HepG2 (cell line): ENCODE results near the gene ELP1. TPM values are rescaled to one million over a fixed set of nuclear protein-coding genes. Genes with fewer than 3 reads are reported as not detected.
A peak's percentile ranks its signal among the peaks of the same experiment; 100 is the strongest.

Source experiments
- ARID4A ChIP-seq: sonication (generic); formaldehyde crosslinking; IDR thresholded peaks from 2 replicates; pipeline ENCODE4 v1.5.0; 2020; ENCODE audit warnings: mild to moderate bottlenecking, missing genetic modification reagents, borderline replicate concordance
- CENPBD1 ChIP-seq: sonication (generic); formaldehyde crosslinking; IDR thresholded peaks from 2 replicates; pipeline ENCODE4 v1.8.0; 2022; ENCODE audit warnings: missing genetic modification reagents, low read depth, mild to moderate bottlenecking, borderline replicate concordance
- FOSL1 ChIP-seq: sonication (generic); formaldehyde crosslinking; IDR thresholded peaks from 2 replicates; pipeline ENCODE4 v1.9.0; 2021; ENCODE audit warnings: missing genetic modification reagents, borderline replicate concordance
- FOXA1 ChIP-seq, 2 experiments: fragments of 450-650 bp in 1 of 2; sonication (generic) in 1 of 2; formaldehyde crosslinking in 1 of 2; IDR thresholded peaks; 2 replicates each; pipeline versions ENCODE4 v1.4.0 to v1.6.1; 2016 to 2020; ENCODE audit warnings: missing genetic modification reagents in 1 of 2
- NFATC3 ChIP-seq: sonication (generic); formaldehyde crosslinking; IDR thresholded peaks from 2 replicates; pipeline ENCODE4 v1.5.1; 2020; ENCODE audit warnings: mild to moderate bottlenecking, missing genetic modification reagents
- NKX3-1 ChIP-seq: sonication (generic); formaldehyde crosslinking; IDR thresholded peaks from 2 replicates; pipeline ENCODE4 v1.5.0; 2020; ENCODE audit warnings: missing genetic modification reagents
- PITX1 ChIP-seq: sonication (generic); formaldehyde crosslinking; IDR thresholded peaks from 2 replicates; pipeline ENCODE4 v1.5.1; 2020; ENCODE audit warnings: mild to moderate bottlenecking, missing genetic modification reagents
- PRDM4 ChIP-seq: sonication (generic); formaldehyde crosslinking; IDR thresholded peaks from 2 replicates; pipeline ENCODE4 v1.9.0; 2021; ENCODE audit warnings: missing genetic modification reagents, borderline replicate concordance
- SOX5 ChIP-seq: IDR thresholded peaks from 2 replicates; pipeline ENCODE4 v1.6.1; 2016; ENCODE audit warnings: borderline replicate concordance
- UBTF ChIP-seq: sonication (generic); formaldehyde crosslinking; IDR thresholded peaks from 2 replicates; pipeline ENCODE4 v1.4.0; 2020; ENCODE audit warnings: mild to moderate bottlenecking, missing genetic modification reagents
- ZNF256 ChIP-seq: sonication (generic); formaldehyde crosslinking; conservative IDR thresholded peaks from 2 replicates; pipeline ENCODE4 v1.4.0; 2020; ENCODE audit warnings: missing genetic modification reagents
- ZNF703 ChIP-seq: sonication (generic); formaldehyde crosslinking; IDR thresholded peaks from 2 replicates; pipeline ENCODE4 v1.5.1; 2020; ENCODE audit warnings: missing genetic modification reagents, mild to moderate bottlenecking, moderate library complexity, borderline replicate concordance
- polyA plus RNA-seq, 8 experiments: library from polyadenylated mRNA; depleted of rRNA in 3 of 8; stranded (reverse) in 7 of 8; unstranded in 1 of 8; fragments of >200 nt; fragmentation: Illumina TruSeq in 4 of 8; extraction: Trizol in 4 of 8; gene quantifications; 2 replicates each; pipeline versions ENCODE4 v1.2.1 to v1.2.3, GENCODE V29; 2011 to 2016; ENCODE audit warnings: low read depth in 4 of 8, missing spikeins in 1 of 8, mixed read lengths in 1 of 8; ENCODE audit not compliant: insufficient read depth in 1 of 8
- total RNA-seq, 5 experiments: library from RNA; depleted of rRNA; stranded (reverse); fragments of >200 nt; fragmentation: Illumina TruSeq; extraction: Trizol; gene quantifications; 2 replicates each; pipeline ENCODE4 v1.2.3, GENCODE V29; 2016; ENCODE audit warnings: low read depth in 1 of 5
- TF ChIP-seq, protein P1 (sequence below): sonication (generic); formaldehyde crosslinking; IDR thresholded peaks from 2 replicates; pipeline ENCODE4 v1.4.0; 2020; ENCODE audit warnings: mild to moderate bottlenecking, missing genetic modification reagents

ELP1 gene
- total and polyA plus RNA-seq, 2 of the 13 experiments (the other 11 are each of a cell fraction or from before 2014, with no cell fraction given): 157 to 275 TPM

DNA sequence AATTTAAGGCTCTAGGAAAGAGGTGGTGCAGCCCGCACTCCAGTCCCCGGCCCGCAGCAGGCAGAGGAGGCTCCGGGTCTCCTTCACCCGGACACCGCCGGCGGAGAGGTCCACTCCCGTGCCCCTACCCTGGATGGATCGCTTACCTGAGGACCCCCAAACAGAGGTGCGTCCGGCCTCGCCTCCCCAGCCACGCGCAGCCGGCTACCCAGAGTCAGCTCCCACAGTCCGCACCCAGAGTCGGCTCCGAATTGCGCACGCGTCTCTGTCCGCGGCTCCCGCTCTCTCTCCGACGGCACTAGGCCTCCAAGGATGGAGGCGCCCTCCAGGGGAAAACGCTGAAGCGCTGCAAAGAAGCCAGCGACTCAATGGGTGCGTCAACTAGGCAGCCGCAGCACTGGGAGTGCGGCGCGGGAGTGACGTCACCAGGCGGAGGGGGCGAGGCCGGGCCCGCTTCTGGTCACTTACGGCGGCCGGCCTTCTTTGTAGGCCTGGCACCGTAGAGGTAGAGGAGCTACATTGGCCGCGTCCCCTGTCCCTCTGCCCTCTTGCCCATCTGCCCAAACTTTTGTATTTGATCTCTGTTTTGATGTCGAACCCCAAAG is at the start of gene ELP1 (continued):
- TF ChIP-seq, protein P1, sequence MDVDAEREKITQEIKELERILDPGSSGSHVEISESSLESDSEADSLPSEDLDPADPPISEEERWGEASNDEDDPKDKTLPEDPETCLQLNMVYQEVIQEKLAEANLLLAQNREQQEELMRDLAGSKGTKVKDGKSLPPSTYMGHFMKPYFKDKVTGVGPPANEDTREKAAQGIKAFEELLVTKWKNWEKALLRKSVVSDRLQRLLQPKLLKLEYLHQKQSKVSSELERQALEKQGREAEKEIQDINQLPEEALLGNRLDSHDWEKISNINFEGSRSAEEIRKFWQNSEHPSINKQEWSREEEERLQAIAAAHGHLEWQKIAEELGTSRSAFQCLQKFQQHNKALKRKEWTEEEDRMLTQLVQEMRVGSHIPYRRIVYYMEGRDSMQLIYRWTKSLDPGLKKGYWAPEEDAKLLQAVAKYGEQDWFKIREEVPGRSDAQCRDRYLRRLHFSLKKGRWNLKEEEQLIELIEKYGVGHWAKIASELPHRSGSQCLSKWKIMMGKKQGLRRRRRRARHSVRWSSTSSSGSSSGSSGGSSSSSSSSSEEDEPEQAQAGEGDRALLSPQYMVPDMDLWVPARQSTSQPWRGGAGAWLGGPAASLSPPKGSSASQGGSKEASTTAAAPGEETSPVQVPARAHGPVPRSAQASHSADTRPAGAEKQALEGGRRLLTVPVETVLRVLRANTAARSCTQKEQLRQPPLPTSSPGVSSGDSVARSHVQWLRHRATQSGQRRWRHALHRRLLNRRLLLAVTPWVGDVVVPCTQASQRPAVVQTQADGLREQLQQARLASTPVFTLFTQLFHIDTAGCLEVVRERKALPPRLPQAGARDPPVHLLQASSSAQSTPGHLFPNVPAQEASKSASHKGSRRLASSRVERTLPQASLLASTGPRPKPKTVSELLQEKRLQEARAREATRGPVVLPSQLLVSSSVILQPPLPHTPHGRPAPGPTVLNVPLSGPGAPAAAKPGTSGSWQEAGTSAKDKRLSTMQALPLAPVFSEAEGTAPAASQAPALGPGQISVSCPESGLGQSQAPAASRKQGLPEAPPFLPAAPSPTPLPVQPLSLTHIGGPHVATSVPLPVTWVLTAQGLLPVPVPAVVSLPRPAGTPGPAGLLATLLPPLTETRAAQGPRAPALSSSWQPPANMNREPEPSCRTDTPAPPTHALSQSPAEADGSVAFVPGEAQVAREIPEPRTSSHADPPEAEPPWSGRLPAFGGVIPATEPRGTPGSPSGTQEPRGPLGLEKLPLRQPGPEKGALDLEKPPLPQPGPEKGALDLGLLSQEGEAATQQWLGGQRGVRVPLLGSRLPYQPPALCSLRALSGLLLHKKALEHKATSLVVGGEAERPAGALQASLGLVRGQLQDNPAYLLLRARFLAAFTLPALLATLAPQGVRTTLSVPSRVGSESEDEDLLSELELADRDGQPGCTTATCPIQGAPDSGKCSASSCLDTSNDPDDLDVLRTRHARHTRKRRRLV (CRISPR knock-in tag): 0 out of 2 replicates have a peak, but pooled peaks have one; percentile 11
- TF ChIP-seq FOSL1 (no peak), PRDM4 (CRISPR knock-in tag) (no peak), FOXA1 (IDR thresholded peaks at IDR 0.05) (no peak), FOXA1 (CRISPR knock-in tag; IDR thresholded peaks at IDR 0.05) (peak; percentile 45), ZNF703 (0 out of 2 replicates have a peak, but pooled peaks have one; percentile 47), NKX3-1 (CRISPR knock-in tag) (no peak), ARID4A (CRISPR knock-in tag) (peak; percentile 80; the same call in 1 of the 2 replicates), NFATC3 (CRISPR knock-in tag) (no peak; the same call in 1 of the 2 replicates), PITX1 (CRISPR knock-in tag) (peak; percentile 44; the same call in 1 of the 2 replicates), SOX5 (CRISPR knock-in tag) (peak; percentile 67), ZNF256 (no peak), UBTF (peak; percentile 92), CENPBD1 (CRISPR knock-in tag) (no peak)
